Measurements from ENCODE around the gene CD207. TPM values are rescaled to one million over a fixed set of nuclear protein-coding genes. Genes with fewer than 3 reads are reported as not detected.

The CD207 gene
- total and polyA plus RNA-seq, 2 experiments from 2014 or later: not detected

DNA sequence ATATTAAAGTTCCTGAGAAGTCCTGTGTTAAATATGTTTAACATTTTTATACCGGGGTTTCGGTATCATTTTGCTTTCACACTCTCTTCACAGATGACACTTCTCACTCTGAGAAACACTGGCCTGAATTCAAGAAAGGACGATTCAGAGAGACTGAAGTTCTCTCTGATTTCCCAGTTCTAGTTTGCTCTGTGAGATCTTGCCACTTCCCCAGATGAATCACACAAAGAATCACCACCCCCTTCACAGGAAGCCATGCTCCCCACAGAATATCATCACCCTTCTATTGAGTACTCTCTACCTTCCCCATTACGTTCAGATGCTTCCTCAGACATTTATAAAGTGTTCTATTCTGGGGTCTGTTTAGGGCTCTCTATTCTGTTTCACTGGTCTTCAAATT, 16.1 kb upstream of the CD207 start (continued):
- TF ChIP-seq, protein P1, sequence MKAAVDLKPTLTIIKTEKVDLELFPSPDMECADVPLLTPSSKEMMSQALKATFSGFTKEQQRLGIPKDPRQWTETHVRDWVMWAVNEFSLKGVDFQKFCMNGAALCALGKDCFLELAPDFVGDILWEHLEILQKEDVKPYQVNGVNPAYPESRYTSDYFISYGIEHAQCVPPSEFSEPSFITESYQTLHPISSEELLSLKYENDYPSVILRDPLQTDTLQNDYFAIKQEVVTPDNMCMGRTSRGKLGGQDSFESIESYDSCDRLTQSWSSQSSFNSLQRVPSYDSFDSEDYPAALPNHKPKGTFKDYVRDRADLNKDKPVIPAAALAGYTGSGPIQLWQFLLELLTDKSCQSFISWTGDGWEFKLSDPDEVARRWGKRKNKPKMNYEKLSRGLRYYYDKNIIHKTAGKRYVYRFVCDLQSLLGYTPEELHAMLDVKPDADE (IDR thresholded peaks at IDR 0.05): no peak
- TF ChIP-seq NANOG (IDR thresholded peaks at IDR 0.05; ENCODE audit: borderline replicate concordance) (no peak), ZNF114 (CRISPR knock-in tag; IDR thresholded peaks at IDR 0.05) (no peak), ZNF331 (CRISPR knock-in tag; IDR thresholded peaks at IDR 0.05; ENCODE audit: low read depth) (no peak), POLR2AphosphoS5 (IDR thresholded peaks at IDR 0.05; ENCODE audit: low read depth) (no peak), JUNB (IDR thresholded peaks at IDR 0.05; ENCODE audit: unreplicated experiment) (no peak)
- TF ChIP-seq, protein P2, sequence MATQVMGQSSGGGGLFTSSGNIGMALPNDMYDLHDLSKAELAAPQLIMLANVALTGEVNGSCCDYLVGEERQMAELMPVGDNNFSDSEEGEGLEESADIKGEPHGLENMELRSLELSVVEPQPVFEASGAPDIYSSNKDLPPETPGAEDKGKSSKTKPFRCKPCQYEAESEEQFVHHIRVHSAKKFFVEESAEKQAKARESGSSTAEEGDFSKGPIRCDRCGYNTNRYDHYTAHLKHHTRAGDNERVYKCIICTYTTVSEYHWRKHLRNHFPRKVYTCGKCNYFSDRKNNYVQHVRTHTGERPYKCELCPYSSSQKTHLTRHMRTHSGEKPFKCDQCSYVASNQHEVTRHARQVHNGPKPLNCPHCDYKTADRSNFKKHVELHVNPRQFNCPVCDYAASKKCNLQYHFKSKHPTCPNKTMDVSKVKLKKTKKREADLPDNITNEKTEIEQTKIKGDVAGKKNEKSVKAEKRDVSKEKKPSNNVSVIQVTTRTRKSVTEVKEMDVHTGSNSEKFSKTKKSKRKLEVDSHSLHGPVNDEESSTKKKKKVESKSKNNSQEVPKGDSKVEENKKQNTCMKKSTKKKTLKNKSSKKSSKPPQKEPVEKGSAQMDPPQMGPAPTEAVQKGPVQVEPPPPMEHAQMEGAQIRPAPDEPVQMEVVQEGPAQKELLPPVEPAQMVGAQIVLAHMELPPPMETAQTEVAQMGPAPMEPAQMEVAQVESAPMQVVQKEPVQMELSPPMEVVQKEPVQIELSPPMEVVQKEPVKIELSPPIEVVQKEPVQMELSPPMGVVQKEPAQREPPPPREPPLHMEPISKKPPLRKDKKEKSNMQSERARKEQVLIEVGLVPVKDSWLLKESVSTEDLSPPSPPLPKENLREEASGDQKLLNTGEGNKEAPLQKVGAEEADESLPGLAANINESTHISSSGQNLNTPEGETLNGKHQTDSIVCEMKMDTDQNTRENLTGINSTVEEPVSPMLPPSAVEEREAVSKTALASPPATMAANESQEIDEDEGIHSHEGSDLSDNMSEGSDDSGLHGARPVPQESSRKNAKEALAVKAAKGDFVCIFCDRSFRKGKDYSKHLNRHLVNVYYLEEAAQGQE (IDR thresholded peaks at IDR 0.05; ENCODE audit: unreplicated experiment): no peak

DNA sequence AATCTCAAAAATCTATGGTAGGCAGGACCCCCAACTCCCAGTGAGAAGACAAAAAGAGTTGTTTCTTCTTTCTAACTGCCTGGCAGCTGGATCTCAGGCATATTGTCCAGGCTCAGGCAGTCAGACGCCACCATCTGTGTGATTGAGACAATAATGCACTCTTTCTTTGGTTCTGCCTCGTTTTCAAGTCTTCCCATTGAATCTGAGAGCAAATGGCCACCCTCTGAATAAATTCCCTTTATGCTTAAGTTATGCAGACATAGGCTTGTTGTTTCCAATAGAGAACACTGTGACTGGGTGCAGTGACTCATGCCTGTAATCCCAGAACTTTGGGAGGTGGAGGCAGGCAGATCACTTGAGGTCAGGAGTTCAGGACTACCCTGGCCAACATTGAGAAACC, 15.3 kb upstream of the CD207 start:
- H3K4me1 Mint-ChIP-seq: no peaks in the 10 kb centered on the region; the same call in 2 of the 3 replicates
- Histone ChIP-seq H3K27me3 (ENCODE audit: insufficient read depth) (no peaks in the 10 kb centered on the region), H3K9me2 (ENCODE audit: insufficient read depth) (no peaks in the 10 kb centered on the region), H4K20me1 (replicated peaks; ENCODE audit: insufficient read depth) (no peaks in the 10 kb centered on the region), H3K4me2 (no peak overlapping the region), H3K4me1 (ENCODE audit: insufficient read depth) (no peaks in the 10 kb centered on the region), H3F3A (replicated peaks; ENCODE audit: low read depth) (no peaks in the 10 kb centered on the region), H3K36me3 (ENCODE audit: insufficient read depth) (no peaks in the 10 kb centered on the region), H3K27ac (ENCODE audit: low read depth) (no peak overlapping the region), H2AFZ (no peak overlapping the region), H3K79me2 (replicated peaks; ENCODE audit: insufficient read depth) (no peaks in the 10 kb centered on the region), H3K4me3 (no peak overlapping the region)
- H3K36me3 Mint-ChIP-seq (ENCODE audit: low read depth): no peaks in the 10 kb centered on the region
- ATAC-seq (no peak), DNase-seq (ENCODE audit: low spot score) (no peak)
- no peak overlapping the region for H3K4me3 Mint-ChIP-seq
- peaks cover 4% of the 10 kb centered on the region for H3K27me3 Mint-ChIP-seq (ENCODE audit: insufficient read depth, low read depth, poor library complexity)
- H3K27ac Mint-ChIP-seq: no peak overlapping the region
- H3K9me3 Mint-ChIP-seq: peaks cover 4% of the 10 kb centered on the region; the same call in 1 of the 3 replicates
- TF ChIP-seq EZH2 (IDR thresholded peaks at IDR 0.05; ENCODE audit: low read depth, unreplicated experiment) (no peak), ZNF114 (CRISPR knock-in tag; IDR thresholded peaks at IDR 0.05) (no peak), NANOG (IDR thresholded peaks at IDR 0.05; ENCODE audit: borderline replicate concordance) (no peak), JUNB (IDR thresholded peaks at IDR 0.05; ENCODE audit: unreplicated experiment) (no peak), STAT1 (IDR thresholded peaks at IDR 0.05; ENCODE audit: unreplicated experiment) (no peak), ZNF331 (CRISPR knock-in tag; IDR thresholded peaks at IDR 0.05; ENCODE audit: low read depth) (no peak), POLR2AphosphoS5 (IDR thresholded peaks at IDR 0.05; ENCODE audit: low read depth) (no peak), CREB1 (CRISPR knock-in tag; IDR thresholded peaks at IDR 0.05; ENCODE audit: low read depth) (no peak)
- TF ChIP-seq, protein P1 (IDR thresholded peaks at IDR 0.05): no peak
- TF ChIP-seq, protein P3, sequence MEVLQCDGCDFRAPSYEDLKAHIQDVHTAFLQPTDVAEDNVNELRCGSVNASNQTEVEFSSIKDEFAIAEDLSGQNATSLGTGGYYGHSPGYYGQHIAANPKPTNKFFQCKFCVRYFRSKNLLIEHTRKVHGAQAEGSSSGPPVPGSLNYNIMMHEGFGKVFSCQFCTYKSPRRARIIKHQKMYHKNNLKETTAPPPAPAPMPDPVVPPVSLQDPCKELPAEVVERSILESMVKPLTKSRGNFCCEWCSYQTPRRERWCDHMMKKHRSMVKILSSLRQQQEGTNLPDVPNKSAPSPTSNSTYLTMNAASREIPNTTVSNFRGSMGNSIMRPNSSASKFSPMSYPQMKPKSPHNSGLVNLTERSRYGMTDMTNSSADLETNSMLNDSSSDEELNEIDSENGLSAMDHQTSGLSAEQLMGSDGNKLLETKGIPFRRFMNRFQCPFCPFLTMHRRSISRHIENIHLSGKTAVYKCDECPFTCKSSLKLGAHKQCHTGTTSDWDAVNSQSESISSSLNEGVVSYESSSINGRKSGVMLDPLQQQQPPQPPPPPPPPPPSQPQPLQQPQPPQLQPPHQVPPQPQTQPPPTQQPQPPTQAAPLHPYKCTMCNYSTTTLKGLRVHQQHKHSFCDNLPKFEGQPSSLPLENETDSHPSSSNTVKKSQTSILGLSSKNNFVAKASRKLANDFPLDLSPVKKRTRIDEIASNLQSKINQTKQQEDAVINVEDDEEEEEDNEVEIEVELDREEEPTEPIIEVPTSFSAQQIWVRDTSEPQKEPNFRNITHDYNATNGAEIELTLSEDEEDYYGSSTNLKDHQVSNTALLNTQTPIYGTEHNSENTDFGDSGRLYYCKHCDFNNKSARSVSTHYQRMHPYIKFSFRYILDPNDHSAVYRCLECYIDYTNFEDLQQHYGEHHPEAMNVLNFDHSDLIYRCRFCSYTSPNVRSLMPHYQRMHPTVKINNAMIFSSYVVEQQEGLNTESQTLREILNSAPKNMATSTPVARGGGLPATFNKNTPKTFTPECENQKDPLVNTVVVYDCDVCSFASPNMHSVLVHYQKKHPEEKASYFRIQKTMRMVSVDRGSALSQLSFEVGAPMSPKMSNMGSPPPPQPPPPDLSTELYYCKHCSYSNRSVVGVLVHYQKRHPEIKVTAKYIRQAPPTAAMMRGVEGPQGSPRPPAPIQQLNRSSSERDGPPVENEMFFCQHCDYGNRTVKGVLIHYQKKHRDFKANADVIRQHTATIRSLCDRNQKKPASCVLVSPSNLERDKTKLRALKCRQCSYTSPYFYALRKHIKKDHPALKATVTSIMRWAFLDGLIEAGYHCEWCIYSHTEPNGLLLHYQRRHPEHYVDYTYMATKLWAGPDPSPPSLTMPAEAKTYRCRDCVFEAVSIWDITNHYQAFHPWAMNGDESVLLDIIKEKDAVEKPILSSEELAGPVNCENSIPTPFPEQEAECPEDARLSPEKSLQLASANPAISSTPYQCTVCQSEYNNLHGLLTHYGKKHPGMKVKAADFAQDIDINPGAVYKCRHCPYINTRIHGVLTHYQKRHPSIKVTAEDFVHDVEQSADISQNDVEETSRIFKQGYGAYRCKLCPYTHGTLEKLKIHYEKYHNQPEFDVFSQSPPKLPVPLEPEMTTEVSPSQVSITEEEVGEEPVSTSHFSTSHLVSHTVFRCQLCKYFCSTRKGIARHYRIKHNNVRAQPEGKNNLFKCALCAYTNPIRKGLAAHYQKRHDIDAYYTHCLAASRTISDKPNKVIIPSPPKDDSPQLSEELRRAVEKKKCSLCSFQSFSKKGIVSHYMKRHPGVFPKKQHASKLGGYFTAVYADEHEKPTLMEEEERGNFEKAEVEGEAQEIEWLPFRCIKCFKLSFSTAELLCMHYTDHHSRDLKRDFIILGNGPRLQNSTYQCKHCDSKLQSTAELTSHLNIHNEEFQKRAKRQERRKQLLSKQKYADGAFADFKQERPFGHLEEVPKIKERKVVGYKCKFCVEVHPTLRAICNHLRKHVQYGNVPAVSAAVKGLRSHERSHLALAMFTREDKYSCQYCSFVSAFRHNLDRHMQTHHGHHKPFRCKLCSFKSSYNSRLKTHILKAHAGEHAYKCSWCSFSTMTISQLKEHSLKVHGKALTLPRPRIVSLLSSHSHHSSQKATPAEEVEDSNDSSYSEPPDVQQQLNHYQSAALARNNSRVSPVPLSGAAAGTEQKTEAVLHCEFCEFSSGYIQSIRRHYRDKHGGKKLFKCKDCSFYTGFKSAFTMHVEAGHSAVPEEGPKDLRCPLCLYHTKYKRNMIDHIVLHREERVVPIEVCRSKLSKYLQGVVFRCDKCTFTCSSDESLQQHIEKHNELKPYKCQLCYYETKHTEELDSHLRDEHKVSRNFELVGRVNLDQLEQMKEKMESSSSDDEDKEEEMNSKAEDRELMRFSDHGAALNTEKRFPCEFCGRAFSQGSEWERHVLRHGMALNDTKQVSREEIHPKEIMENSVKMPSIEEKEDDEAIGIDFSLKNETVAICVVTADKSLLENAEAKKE (CRISPR knock-in tag; IDR thresholded peaks at IDR 0.05): no peak
